HCT116 (cell line): ENCODE measurements around the gene KPNB1.

Experiments
- EZH2 ChIP-seq: fragments of 200-600 bp; sonication (generic); IDR thresholded peaks from 2 replicates; pipeline ENCODE4 v1.6.1; 2017; ENCODE audit warnings: antibody characterized with exemption, mixed run types
- FOSL1 ChIP-seq: IDR thresholded peaks from 2 replicates; pipeline ENCODE4 v1.6.1; 2012; ENCODE audit warnings: low read depth
- TF ChIP-seq, protein P1 (sequence below), 3 experiments: fragments of 200-600 bp in 1 of 3; sonication (generic) in 1 of 3; IDR thresholded peaks in 2 of 3; conservative IDR thresholded peaks in 1 of 3; 2 replicates each; pipeline ENCODE4 v1.5.1; 2012 to 2017; ENCODE audit warnings: low read depth in 2 of 3, low read length in 2 of 3, antibody characterized with exemption in 1 of 3, borderline replicate concordance in 1 of 3, control low read depth in 1 of 3, mild to moderate bottlenecking in 1 of 3, mixed read lengths in 1 of 3, mixed run types in 1 of 3, moderate library complexity in 1 of 3; ENCODE audit not compliant: insufficient read depth in 1 of 3

DNA sequence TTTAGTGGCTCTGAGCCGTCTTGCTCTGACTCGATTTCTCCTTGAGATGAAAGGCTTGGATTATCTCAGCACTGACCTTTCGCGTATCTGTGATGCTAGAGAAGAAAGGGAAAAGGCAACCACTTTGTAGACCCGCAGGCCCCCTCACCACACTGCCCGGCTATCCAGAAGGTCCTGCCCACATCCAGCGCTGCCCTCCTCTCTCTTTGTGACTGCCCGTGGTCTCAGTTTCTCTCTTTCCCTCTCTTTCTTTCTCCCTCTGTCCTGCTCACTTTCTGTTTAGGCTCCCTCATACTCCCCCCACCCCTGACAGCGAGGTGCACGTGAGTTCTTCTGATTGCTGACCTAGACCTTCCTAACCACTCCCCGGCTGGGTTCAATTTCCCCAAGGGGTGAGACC lies 70.5 kb downstream of the KPNB1 start:
- TF ChIP-seq, protein P1, sequence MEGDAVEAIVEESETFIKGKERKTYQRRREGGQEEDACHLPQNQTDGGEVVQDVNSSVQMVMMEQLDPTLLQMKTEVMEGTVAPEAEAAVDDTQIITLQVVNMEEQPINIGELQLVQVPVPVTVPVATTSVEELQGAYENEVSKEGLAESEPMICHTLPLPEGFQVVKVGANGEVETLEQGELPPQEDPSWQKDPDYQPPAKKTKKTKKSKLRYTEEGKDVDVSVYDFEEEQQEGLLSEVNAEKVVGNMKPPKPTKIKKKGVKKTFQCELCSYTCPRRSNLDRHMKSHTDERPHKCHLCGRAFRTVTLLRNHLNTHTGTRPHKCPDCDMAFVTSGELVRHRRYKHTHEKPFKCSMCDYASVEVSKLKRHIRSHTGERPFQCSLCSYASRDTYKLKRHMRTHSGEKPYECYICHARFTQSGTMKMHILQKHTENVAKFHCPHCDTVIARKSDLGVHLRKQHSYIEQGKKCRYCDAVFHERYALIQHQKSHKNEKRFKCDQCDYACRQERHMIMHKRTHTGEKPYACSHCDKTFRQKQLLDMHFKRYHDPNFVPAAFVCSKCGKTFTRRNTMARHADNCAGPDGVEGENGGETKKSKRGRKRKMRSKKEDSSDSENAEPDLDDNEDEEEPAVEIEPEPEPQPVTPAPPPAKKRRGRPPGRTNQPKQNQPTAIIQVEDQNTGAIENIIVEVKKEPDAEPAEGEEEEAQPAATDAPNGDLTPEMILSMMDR (IDR thresholded peaks at IDR 0.05 in 2 of 3, conservative IDR thresholded peaks at IDR 0.05 in 1 of 3; ENCODE audit: borderline replicate concordance in 1 of 3, insufficient read depth in 1 of 3, low read depth in 2 of 3, low read length in 2 of 3) = no peak
- TF ChIP-seq EZH2 = no peak
- TF ChIP-seq FOSL1 = no peak
